Germinal center (tissue), 1 donor: ENCODE measurements around the gene GSE1.
A peak's percentile ranks its signal among the peaks of the same experiment; 100 is the strongest.

Experiments used
- DNase-seq: peaks from one replicate; pipeline ENCODE4 v3.0.0; 2012; ENCODE audit warnings: mixed read lengths, low spot score

The GSE1 gene

DNA sequence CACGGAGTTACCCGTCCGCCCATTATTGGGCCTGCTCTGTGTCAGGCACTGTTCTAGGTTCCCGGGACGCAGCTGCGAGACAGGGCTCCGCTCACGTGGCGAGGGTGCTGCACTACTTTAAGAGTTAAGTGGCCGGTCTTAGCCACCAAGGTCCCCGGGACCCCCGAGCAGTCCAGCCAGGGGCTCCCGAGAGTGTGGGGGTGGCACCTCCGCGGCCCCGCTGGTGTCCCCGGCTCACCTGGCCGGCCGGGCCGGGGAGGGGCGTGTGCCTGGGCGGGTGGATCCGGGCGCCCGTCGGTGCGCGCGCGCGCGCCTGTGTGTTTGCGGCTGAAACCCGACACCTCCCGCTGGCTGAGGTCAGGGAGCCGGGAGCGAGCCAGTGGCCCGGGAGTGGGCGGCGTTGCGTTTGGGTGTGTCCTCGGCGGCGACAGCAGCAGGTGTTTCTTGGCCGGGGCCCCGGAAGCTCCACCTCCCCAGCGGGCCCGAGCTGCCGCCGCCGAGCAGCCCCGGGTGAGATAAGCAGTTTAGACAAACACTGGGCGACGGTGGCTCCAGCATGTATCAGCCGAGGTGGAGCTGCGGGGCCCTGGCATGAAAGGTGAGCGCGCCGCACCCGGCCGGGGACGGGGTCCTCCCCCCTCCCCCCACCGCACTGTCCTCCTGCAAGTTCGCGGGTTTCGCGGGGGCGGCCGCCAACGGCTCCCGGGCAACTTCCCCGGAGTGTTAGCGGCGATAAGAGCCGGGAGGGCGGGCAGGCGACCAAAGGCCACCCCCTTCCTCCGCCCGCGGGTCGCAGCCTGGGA, at the start of gene GSE1:
GSE1 (plus strand) TSS at position 522 of the 803 bp plus-strand sequence; CDS start at position 592, 70 bp downstream.
- DNase-seq = peak; percentile 79

DNA sequence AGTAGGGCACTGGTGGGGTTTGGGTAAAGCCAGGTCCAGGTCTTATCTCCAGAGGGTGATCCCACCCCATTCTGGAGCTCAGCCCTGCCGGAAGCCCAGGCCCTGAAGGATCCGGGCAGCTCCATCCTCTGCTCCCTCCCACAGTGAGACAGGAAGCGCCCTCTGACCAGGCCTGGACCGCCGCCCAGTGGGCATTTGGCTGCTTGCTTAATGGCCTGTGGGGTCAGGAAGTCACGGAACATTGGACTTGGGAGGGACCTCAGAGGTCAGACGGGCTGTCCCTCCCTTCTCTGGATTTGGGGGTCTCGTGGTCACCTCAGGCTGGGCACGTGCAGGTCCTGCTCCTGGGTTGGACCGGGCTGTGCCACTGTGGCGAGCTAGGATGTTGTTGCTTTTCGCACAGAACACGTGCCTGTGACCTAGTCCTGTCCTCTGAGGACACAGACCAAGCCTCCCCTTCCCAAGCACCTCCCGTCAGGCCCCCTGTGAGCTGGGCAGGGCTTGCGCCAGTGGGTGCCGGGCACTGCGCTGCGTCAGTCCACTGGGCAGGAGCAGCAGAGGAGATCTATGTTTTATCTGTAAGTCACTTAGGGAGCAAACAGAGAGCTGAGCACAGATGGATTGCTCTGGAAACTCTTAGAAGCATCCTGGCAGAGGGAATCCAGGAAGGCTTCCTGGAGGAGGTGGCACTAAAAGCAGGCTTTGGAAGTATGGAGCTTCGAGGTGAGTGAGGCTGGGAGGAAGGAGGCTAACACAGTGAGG, 49.4 kb upstream of the GSE1 start:
- no peak for DNase-seq

DNA sequence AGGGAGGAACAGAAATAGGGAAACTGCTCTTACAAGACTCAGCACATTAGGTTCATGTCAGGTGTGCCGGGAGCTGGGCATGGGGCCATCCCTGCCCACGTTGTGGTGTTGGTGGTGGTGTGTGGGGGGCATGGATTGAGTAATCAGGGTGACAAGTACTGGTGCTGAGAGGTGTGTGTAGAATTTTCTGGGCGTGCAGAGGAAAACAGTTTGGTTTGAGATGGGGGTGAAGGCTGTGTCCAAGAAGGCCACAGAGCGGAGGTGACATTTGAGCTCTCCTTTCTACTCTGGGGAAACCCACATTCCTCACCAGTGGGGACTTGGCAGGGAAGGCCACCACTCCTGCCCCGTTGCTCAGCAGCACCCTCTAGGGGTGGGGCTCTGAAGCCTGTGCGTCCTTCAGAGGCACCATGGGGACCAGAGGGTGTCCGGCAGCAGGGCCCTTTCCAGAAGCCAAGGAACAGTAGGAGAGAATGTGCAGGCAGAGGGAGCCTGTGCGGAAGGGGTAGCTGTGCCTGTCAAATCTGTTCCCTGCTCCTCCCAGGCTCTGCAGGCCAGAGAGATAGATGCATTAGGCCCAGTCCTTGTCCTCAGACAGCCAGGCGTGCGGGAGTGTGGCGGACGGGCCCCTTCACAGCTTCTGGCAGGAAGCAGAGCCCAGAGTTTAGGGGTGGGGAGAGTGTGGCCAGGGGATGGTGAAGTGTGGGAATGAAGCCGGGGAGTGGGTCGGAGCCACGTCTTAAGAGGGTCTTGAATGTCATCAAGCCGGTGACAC, 48.7 kb upstream of the GSE1 start:
- DNase-seq = no peak

GRCh38 chr16:85565340-85565739, 47.8 kb upstream of the GSE1 start:
- no peak for DNase-seq

DNA sequence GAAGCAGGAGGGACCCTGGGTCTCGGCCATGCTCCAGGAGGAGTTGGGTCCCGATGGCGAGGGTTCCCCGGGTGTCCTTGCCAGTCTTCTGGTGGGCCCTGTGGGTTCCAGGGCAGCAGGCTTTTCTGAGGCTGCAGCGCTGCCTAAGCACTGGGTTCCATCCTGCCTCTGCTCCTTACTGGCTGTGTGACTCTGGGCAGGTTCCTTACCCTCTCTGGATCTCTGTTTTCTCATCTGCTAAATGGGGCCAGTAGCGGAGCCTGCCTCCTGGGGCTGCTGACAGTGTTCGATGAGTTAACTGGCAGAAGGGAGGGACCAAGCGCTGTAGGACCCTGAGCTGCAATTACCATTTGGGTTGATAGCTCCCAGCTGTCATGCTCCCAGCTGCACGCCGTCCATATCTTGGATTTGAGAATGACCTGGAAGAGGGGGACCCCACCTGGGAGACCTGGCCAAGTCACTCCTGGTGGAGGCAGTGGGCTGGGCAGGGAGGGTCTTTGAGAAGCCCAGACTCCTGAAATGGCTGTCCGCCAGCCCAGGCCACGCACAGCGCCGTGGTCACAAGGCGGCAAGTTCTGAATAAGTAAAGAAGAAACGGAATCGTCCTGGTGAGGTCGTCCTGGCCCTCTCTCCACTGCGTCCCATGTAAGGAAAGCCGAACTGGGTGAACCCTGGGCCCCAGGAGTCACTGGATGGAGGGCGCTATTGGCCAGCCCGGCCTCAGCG, 47.2 kb upstream of the GSE1 start:
- DNase-seq = no peak

GRCh38 chr16:85566561-85567100, 46.5 kb upstream of the GSE1 start:
- no peak for DNase-seq

- no peak for DNase-seq
These were observed 45.8 kb upstream of the GSE1 start for GRCh38 chr16:85567101-85567866.

DNA sequence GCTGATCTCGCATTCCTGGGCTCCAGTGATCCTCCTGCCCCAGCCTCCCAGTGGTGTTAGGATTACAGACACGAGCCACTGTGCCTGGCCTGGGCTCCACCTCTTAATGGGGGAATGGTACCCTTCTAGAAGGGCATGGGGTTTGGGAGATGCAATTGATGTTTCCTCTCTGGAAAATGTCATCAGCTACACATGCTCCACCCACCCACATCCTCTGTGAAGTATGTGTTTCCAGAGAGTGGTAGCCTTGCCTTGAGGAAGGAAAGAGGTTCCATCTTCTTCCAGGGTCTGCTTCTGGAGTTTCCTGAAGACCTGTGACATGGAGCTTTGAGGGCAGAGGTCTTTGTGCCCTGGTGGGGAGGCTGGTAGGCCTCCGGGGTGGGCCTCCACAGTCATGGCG, 45.2 kb upstream of the GSE1 start:
- no peak for DNase-seq

- no peak for DNase-seq
These were observed 44.6 kb upstream of the GSE1 start for GRCh38 chr16:85568519-85568918.

- no peak for DNase-seq
These were observed 44.0 kb upstream of the GSE1 start for GRCh38 chr16:85569039-85569614.

DNA sequence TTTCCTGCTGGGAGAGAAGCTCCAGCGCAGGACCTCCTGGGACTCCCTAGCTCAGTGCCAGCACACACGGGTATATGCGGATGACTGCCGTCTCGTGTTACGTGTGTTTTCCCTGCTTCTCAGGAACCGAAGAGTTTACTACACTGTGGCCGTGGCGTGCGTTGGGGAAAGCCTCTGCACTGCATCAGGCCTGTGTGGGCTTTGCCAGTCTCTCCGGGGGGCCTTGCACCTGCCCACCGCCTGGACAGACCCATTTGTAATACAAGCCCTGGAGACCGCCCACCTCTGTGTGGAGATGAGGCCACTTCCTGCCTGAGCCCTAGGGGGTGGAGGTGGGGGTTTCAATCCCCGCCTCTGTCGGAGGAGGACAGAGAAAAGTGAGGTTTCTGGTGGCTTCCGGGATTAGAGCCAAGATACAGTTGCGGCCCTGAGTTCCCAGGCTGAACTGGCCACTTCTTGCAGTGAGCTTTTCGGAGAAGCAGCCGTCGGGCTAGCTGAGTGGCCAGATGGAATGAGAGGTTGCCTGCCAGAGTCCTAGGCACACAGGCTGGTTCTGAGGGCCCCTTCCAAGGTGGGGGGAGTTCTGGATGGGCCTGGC, 43.4 kb upstream of the GSE1 start:
- DNase-seq = no peak

DNA sequence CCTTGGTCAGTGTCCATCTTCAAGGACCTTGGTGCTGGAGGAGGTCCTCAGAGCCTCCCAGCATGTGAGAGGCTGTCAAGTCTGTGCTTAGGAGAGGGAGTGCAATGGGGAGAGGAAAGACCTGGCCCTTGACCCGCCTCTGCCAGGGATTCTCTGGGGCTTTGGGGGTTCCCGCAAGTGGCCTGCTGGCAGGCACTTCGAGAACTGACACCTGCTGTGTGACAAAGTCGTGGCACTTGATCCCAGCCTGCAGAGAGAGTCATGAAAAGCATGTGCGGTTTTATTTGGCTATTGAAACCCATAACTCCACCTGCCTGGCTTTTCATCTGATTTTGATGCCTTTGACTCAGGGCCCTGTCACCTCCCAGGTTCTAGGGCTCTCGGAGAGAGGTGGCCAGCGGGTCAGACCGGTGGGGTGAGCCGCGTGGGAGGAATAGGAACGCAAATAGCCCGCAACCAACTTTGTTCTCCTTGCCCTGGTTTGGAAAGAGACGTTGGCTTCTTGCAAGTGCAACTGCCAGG, 42.8 kb upstream of the GSE1 start:
- no peak for DNase-seq

GRCh38 chr16:85570735-85571562, 42.2 kb upstream of the GSE1 start:
- peak; percentile 53 for DNase-seq

DNA sequence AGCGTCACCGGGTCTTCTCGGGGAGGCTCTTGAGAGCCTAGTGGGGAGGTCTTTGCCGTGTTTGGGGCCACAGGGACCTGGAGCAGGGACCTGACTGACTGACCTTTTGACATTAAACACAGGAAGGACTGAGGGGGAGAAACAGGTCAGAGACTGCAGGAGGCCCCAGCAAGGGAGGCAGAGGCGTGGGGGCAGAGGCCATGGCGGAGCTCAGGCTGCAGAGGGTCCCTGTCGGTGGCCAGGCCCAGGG, 41.6 kb upstream of the GSE1 start:
- DNase-seq = no peak

DNA sequence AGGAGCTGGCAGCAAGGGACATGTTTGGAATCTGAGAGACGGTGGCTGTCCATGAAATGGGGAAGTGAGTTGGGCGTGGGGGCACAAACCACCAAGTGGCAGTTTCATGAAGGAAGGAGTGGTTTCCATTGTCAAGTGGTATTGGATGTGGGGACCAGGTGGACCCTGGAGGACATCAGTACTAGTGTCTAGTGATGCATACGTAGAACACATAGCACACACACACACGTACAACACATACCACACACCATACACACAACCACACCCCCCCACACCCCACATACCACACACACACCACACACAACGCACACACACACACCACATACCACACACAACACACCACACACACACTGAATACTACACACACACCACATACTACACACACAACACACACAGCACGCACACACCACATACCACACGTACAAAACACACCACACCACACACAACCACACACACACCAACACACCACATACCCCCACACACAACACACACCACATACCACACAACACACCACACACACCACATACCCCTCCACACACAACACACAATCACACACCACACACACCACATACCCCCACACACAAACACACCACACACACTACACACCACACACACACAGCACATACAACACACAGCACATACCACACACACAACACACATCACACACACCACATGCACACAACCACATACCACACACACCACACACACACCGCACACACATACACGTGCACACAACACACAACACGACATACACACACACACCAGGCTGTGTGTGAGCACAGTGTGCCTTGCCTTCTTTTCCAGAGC, 41.1 kb upstream of the GSE1 start:
- peak; percentile 63 for DNase-seq

DNA sequence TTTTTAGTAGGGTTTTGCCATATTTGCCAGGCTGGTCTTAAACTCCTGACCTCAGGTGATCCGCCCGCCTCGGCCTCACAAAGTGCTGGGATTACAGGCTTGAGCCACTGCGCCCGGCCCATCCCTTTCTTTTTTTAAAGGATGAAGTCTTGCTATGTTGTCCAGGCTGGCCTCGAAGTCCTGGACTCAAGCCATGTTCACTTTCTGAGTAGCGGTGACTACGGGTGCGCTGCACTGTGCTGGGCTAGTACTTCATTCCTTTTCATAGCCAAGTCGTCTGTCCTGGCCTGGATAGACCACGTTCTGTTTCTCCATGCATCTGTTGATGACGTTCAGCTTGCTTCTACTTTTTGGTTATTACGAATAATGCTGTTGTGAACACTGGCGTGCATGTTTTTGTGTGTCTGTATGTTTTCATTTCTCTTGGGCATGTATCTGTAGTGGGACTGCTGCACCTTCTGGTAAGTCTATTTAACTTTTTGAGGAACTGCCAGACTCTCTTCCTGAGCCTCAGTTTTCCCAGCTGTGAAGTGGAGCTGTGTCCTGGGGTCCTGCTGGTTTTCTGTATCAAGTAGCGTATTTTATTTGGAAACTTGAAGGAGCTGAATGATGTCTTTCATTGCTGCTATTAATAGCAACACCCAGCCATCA, 40.0 kb upstream of the GSE1 start:
- DNase-seq = no peak

- no peak for DNase-seq
These were observed 39.2 kb upstream of the GSE1 start for GRCh38 chr16:85573696-85574641.
